SU-DHL-6 (cell line): ENCODE data around the gene TET3.

Source experiments
- H2AFZ ChIP-seq: fragments of 200-600 bp; sonication (generic); 2 replicates; pipeline ENCODE4 v1.6.1; 2014; ENCODE audit warnings: low read depth, mild to moderate bottlenecking, moderate library complexity, mixed read lengths, antibody characterized with exemption, low read length; ENCODE audit not compliant: severe bottlenecking
- H3F3A ChIP-seq: fragments of 200-600 bp; shearing (Covaris generic); 2 replicates; pipeline ENCODE4 v1.6.0; 2016; ENCODE audit warnings: antibody characterized with exemption, mild to moderate bottlenecking; ENCODE audit not compliant: insufficient read depth
- H3K27ac ChIP-seq: fragments of 200-600 bp; sonication (generic); 2 replicates; pipeline ENCODE4 v1.5.1; 2016; ENCODE audit warnings: low read depth, mild to moderate bottlenecking, low read length, moderate library complexity, mixed read lengths
- H3K27me3 ChIP-seq: fragments of 200-600 bp; sonication (generic), shearing (Covaris generic); 2 replicates; pipeline ENCODE4 v1.6.0; 2014; ENCODE audit warnings: mild to moderate bottlenecking, low read length
- H3K36me3 ChIP-seq: fragments of 200-600 bp; sonication (generic); 2 replicates; pipeline ENCODE4 v1.6.1; 2014; ENCODE audit warnings: mild to moderate bottlenecking, low read length, mixed read lengths
- H3K4me2 ChIP-seq: fragments of 300-600, 200-600 bp; shearing (Covaris generic), sonication (generic); 2 replicates; pipeline ENCODE4 v1.6.0; 2014; ENCODE audit warnings: low read length, low read depth, mild to moderate bottlenecking; ENCODE audit not compliant: poor library complexity, severe bottlenecking
- H3K4me3 ChIP-seq: fragments of 200-600 bp; sonication (generic); 2 replicates; pipeline ENCODE4 v1.5.1; 2014; ENCODE audit warnings: antibody characterized with exemption, low read length, mild to moderate bottlenecking, mixed read lengths; ENCODE audit not compliant: insufficient read depth, poor library complexity, severe bottlenecking
- H3K79me2 ChIP-seq: fragments of 200-600 bp; sonication (generic); 2 replicates; pipeline ENCODE4 v1.6.1; 2014; ENCODE audit warnings: mild to moderate bottlenecking, low read length, moderate library complexity; ENCODE audit not compliant: insufficient read depth
- H3K9ac ChIP-seq: fragments of 200-600 bp; sonication (generic); 2 replicates; pipeline ENCODE4 v1.7.0; 2014; ENCODE audit warnings: mild to moderate bottlenecking, low read length
- H3K9me2 ChIP-seq: fragments of 200-600 bp; sonication (generic); replicated peaks from 2 replicates; pipeline ENCODE4 v1.6.1; 2014; ENCODE audit warnings: low read length; ENCODE audit not compliant: insufficient read depth
- H3K9me3 ChIP-seq: fragments of 200-600 bp; sonication (generic); 2 replicates; pipeline ENCODE4 v1.6.1; 2014; ENCODE audit warnings: low read length, mixed read lengths; ENCODE audit not compliant: insufficient read depth
- H4K20me1 ChIP-seq: fragments of 200-600 bp; sonication (generic); 2 replicates; pipeline ENCODE4 v1.6.1; 2014; ENCODE audit warnings: low read depth, mild to moderate bottlenecking, antibody characterized with exemption, low read length, moderate library complexity, mixed read lengths
- CTCF ChIP-seq: fragments of 200-600 bp; sonication (generic); IDR thresholded peaks from one replicate; pipeline ENCODE4 v1.5.1; 2017; ENCODE audit warnings: antibody characterized with exemption, mild to moderate bottlenecking, low read length, moderate library complexity; ENCODE audit not compliant: insufficient read depth, poor library complexity, severe bottlenecking
- EZH2phosphoT487 ChIP-seq: fragments of 200-600 bp; sonication (generic), shearing (Covaris generic); conservative IDR thresholded peaks from 2 replicates; pipeline ENCODE4 v1.6.1; 2018; ENCODE audit warnings: mild to moderate bottlenecking, antibody characterized with exemption, low read length, moderate library complexity, mixed read lengths

TET3 gene

GRCh38 chr2:74014813-74015212 is 30.1 kb downstream of the TET3 start:
- no peak overlapping the region for H3K4me2 ChIP-seq
- H3F3A ChIP-seq, result 0 out of 2 replicates have a peak, but pooled peaks cover 10% of the 10 kb centered on the region
- no peaks in the 10 kb centered on the region for H3K9me2 ChIP-seq
- no peak for TF ChIP-seq CTCF
- TF ChIP-seq EZH2phosphoT487, result no peak
- H4K20me1 ChIP-seq, result peaks cover 9% of the 10 kb centered on the region; the same call in 1 of the 2 replicates
- peaks cover 83% of the 10 kb centered on the region for H3K79me2 ChIP-seq
- no peak overlapping the region for H3K9ac ChIP-seq
- H3K27me3 ChIP-seq, result no peaks in the 10 kb centered on the region
- H3K4me3 ChIP-seq, result no peak overlapping the region
- H3K9me3 ChIP-seq, result no peaks in the 10 kb centered on the region
- no peaks in the 10 kb centered on the region for H3K36me3 ChIP-seq
- no peak overlapping the region for H2AFZ ChIP-seq
- no peak overlapping the region for H3K27ac ChIP-seq

GRCh38 chr2:74017223-74017622 is 32.5 kb downstream of the TET3 start:
- H3K4me2 ChIP-seq, result no peak overlapping the region
- TF ChIP-seq CTCF, result no peak
- TF ChIP-seq EZH2phosphoT487, result no peak
- H3K79me2 ChIP-seq, result peaks cover 92% of the 10 kb centered on the region
- no peaks in the 10 kb centered on the region for H3K9me3 ChIP-seq
- no peak overlapping the region for H3K9ac ChIP-seq
- H3K27me3 ChIP-seq, result no peaks in the 10 kb centered on the region
- H3K9me2 ChIP-seq, result no peaks in the 10 kb centered on the region
- H4K20me1 ChIP-seq, result peaks cover 9% of the 10 kb centered on the region; the same call in 1 of the 2 replicates
- no peak overlapping the region for H2AFZ ChIP-seq
- no peak overlapping the region for H3K27ac ChIP-seq
- H3F3A ChIP-seq, result peaks cover 18% of the 10 kb centered on the region; the same call in 1 of the 2 replicates
- H3K36me3 ChIP-seq, result no peaks in the 10 kb centered on the region
- H3K4me3 ChIP-seq, result no peak overlapping the region

GRCh38 chr2:74019516-74019915 is 34.8 kb downstream of the TET3 start:
- H3K36me3 ChIP-seq, result no peaks in the 10 kb centered on the region
- H3F3A ChIP-seq, result peaks cover 14% of the 10 kb centered on the region; the same call in 1 of the 2 replicates
- H3K4me3 ChIP-seq, result no peak overlapping the region
- peaks cover 9% of the 10 kb centered on the region; the same call in 1 of the 2 replicates for H4K20me1 ChIP-seq
- no peaks in the 10 kb centered on the region for H3K9me3 ChIP-seq
- no peak overlapping the region for H3K4me2 ChIP-seq
- TF ChIP-seq EZH2phosphoT487, result no peak
- no peak for TF ChIP-seq CTCF
- H3K27ac ChIP-seq, result no peak overlapping the region
- peaks cover 93% of the 10 kb centered on the region for H3K79me2 ChIP-seq
- H3K9ac ChIP-seq, result no peak overlapping the region
- H3K9me2 ChIP-seq, result no peaks in the 10 kb centered on the region
- no peaks in the 10 kb centered on the region for H3K27me3 ChIP-seq
- H2AFZ ChIP-seq, result no peak overlapping the region
